Stimulated activated CD8-positive, alpha-beta memory T cell treated with anti-CD3 and anti-CD28 coated beads, Interleukin-15, amount 100 ng/mL, for 48 hours (primary cell): ENCODE measurements around the gene MMP14.
"Not testable (repeated sequence)": the region's sequence is repeated elsewhere in the genome, so short reads cannot be mapped to it uniquely, and the experiment has no call there.

Experiments used
- DNase-seq, 2 donors: peaks; one replicate each; pipeline ENCODE4 v3.0.0-alpha.2; 2020; ENCODE audit warnings: low read depth in 2 of 2

The MMP14 gene

GRCh38 chr14:22814373-22814772, 22.0 kb upstream of the MMP14 start:
- DNase-seq, result no peak

- no peak for DNase-seq
Observed at GRCh38 chr14:22814941-22815713, 21.3 kb upstream of the MMP14 start, which contains the start of gene SLC7A7. Gene SLC7A7 (minus strand): TSS chr14:22815435. CDS start chr14:22813398, 2,037 bp downstream.

- no peak for DNase-seq
Observed at GRCh38 chr14:22819151-22819988, 17.0 kb upstream of the MMP14 start.

- no peak for DNase-seq
Observed at GRCh38 chr14:22820731-22821130, 15.7 kb upstream of the MMP14 start.

- DNase-seq, result no peak
Observed at GRCh38 chr14:22821193-22822015, 15.0 kb upstream of the MMP14 start.

GRCh38 chr14:22822016-22822570, 14.3 kb upstream of the MMP14 start:
- no peak for DNase-seq

- peak; percentile 36 to 57 for DNase-seq
Observed at GRCh38 chr14:22822571-22823098, 13.8 kb upstream of the MMP14 start.

GRCh38 chr14:22824711-22825359, 11.6 kb upstream of the MMP14 start:
- DNase-seq, result no peak

GRCh38 chr14:22829076-22829660, 7.2 kb upstream of the MMP14 start:
- DNase-seq, result not testable (repeated sequence)

GRCh38 chr14:22829661-22830442, 6.5 kb upstream of the MMP14 start, which contains the start of gene MRPL52:
Gene MRPL52 (plus strand): TSS chr14:22829887. CDS start chr14:22829913, 26 bp downstream.
- peak; percentile 81 to 85 for DNase-seq

- DNase-seq, result no peak
Observed at GRCh38 chr14:22830443-22831010, 5.9 kb upstream of the MMP14 start.

GRCh38 chr14:22835505-22835904, 880 bp upstream of the MMP14 start:
- DNase-seq, result no peak

GRCh38 chr14:22837114-22837749, 847 bp downstream of the MMP14 start:
- no peak for DNase-seq

- DNase-seq, result no peak
Observed at GRCh38 chr14:22837750-22838538, 1.6 kb downstream of the MMP14 start.

GRCh38 chr14:22838631-22839041, 2.3 kb downstream of the MMP14 start:
- DNase-seq, result no peak

- DNase-seq, result no peak
Observed at GRCh38 chr14:22839159-22839779, 2.9 kb downstream of the MMP14 start.

- no peak for DNase-seq
Observed at GRCh38 chr14:22841311-22841710, 4.9 kb downstream of the MMP14 start.
